GM19324 (cell line): ENCODE data around the gene ZNF341.

Source experiments
- ATAC-seq: cut with Tn5 transposase; IDR thresholded peaks from one replicate; pipeline ENCODE4 v1.9.1; 2021; ENCODE audit warnings: mild to moderate bottlenecking, moderate library complexity; ENCODE audit not compliant: unreplicated experiment, low FRiP score

The ZNF341 gene

GRCh38 chr20:33701629-33702450, 30.0 kb upstream of the ZNF341 start:
- no peak for ATAC-seq

DNA sequence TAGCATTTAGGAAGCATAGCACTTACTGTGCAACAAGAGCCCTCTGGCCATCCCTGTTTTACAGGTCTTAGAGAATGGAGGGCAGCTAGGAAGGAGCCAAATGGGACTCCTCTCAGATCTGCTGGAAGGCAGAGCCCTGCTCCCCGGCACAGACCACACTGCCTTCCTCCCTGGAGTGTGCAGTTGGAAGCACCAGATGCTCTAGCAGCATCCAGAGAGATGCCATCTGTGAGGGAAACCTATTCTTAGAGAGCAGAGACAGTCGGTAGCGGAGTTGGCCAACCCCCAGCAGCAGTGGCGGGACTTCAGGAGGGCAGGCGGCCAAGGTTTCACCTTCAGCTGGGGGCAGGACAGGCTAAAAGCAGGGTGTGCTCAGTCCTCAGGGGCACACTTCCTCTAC, 28.9 kb upstream of the ZNF341 start:
- no peak for ATAC-seq

- ATAC-seq, result no peak
Observed at GRCh38 chr20:33703498-33704137, 28.2 kb upstream of the ZNF341 start.

- no peak for ATAC-seq
Observed at GRCh38 chr20:33704197-33704924, 27.4 kb upstream of the ZNF341 start.

GRCh38 chr20:33707668-33708067, 24.1 kb upstream of the ZNF341 start:
- no peak for ATAC-seq

DNA sequence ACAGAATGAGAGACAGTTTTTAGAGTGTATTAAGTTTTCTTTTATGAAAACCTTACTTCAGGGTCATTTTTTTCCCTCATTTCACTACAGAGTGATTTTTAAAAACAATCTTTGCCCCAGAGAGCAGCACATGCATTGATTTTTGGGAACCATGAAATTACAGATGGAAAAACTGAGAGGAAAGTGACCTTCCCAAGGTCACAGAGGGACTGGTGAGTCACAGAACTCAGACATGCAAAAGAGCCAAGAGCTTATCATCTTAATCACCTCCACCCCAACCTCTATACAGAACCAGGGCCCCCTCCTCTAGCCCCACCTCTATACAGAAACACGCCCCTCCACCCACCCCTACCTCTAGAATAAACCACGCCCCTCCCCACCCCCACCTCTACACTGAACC, 22.4 kb upstream of the ZNF341 start:
- ATAC-seq, result no peak

DNA sequence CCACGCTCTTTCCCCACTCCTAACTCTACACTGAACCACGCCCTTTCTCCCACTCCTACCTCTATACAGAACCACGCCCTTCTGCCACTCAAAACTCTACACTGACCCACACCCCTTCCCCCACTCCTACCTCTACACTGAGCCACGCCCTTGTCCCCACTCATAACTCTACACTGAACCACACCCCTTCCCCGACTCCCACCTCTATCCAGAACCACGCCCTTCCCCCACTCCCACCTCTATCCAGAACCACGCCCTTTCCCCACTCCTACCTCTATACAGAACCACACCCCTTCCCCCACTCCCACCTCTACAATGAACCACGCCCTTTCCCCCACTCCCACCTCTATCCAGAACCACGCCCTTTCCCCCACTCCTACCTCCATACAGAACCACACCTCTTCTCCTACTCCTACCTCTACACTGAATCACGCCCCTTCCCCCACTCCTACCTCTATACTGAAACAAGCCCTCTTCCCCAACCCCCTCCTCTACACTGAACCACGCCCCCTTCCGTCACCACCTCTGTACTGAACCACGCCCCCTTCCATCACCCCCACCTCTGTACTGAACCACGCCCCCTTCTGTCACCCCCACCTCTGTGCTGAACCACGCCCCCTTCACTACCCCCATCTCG, 21.8 kb upstream of the ZNF341 start:
- ATAC-seq, result no peak

DNA sequence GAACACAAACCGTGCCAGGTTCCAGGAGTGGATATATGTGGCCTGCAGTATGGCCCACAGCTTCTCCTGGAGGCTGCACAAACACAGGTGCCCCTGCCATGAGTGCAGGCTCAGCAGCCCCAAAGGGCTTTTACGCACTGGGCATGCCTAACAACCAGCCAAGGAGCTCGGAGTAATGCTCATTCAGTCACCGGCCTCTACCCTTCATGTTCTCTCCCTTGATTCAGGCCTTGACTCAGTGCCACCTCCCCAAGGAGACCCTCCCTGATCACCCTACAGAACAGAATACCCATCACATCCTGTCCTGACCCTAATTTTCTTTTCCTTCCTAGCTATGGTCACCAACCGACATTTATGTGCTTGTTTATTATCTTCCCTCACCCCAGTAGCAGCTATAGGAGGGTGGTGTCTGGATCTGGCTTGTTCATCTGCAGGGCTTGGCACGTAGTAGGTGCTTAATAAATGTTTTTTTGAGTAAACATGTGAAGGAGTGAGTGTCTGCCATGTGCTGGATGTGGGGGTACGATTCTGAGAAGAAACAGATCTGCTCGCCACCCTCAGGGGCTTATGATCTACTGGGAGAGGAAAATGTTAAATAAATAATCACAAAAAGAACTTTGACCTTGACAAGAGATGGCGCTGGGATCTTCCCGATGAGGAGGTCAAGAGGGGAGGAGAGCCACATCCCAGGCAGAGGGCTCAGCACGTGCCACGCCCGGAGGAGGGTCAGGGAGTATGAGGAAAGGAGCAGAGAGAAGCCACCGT, 20.9 kb upstream of the ZNF341 start:
- ATAC-seq, result no peak

DNA sequence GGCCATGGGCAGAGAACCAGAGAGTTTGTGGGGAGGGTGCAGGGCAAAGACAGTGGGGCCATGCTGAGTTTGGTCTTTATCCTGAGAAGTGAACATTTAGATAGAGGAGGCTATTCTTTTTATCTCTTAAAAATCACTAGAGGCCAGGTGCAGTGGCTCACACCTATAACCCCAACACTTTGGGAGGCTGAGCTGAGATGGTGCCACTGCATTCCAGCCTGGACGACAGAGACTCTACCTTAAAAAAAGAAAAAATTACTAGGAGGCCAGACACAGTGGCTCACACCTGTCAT, 20.4 kb upstream of the ZNF341 start:
- ATAC-seq, result no peak

- no peak for ATAC-seq
Observed at GRCh38 chr20:33713865-33714367, 17.9 kb upstream of the ZNF341 start.

DNA sequence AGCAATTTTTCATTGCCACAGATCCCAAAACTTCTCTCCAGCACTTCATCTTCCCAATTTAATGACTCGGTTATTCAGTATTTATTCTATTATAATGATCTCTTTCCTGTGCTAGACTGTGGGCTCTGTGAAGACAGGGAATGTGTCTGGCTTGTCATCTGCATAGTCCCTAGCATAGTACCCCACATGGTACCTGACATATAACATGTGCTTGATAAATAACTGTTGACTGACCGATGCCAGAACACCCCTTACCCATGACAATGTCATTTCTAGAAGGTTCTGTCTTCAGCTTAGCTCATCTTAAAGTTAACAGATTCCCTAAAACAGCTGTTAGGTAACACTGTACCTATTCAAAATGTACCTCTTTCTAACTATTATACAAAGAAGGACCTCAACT, 15.3 kb upstream of the ZNF341 start:
- no peak for ATAC-seq

GRCh38 chr20:33719277-33719988, 12.4 kb upstream of the ZNF341 start:
- ATAC-seq, result no peak

DNA sequence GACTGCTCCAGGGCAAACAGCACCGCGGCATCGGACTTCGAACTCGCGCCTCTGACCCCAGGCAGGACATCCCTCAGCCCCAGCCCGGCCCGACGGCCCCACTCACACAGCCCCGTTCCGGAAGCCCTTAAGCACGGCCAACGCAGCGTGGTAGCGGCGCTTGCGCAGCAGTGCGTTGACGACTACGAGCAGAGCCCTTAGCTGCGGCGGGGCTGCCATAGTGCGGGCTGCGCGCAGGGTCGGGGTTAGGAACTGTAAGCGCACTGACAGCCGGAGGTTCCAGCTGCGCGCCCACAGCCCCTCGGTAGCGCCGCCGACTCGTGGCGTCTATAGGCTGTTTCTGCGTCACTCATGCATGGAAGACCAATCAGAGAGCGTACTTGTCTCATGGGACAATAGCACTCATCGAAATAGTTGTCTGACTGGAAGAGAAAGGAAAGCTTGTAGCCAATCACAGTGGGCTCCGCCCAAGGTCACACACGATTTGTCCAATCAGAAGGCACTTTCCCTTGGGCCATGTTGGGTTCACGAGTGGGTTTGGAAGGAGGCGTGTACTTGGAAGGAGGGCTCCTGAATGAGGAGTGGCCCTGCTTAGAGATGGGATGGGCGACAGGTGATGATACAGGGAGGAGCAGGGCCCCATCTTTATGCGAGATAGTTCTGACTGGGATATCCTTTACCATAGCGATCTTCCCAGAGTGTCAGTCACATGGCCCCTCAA, 11.6 kb upstream of the ZNF341 start, which contains the start of gene PXMP4:
PXMP4 (minus strand) TSS at position 322 of the 721 bp plus-strand sequence; CDS start at position 219, 103 bp downstream.
- ATAC-seq, result peak; percentile 97

- no peak for ATAC-seq
Observed at GRCh38 chr20:33721391-33722140, 10.2 kb upstream of the ZNF341 start.

- no peak for ATAC-seq
Observed at GRCh38 chr20:33724439-33725094, 7.2 kb upstream of the ZNF341 start.

DNA sequence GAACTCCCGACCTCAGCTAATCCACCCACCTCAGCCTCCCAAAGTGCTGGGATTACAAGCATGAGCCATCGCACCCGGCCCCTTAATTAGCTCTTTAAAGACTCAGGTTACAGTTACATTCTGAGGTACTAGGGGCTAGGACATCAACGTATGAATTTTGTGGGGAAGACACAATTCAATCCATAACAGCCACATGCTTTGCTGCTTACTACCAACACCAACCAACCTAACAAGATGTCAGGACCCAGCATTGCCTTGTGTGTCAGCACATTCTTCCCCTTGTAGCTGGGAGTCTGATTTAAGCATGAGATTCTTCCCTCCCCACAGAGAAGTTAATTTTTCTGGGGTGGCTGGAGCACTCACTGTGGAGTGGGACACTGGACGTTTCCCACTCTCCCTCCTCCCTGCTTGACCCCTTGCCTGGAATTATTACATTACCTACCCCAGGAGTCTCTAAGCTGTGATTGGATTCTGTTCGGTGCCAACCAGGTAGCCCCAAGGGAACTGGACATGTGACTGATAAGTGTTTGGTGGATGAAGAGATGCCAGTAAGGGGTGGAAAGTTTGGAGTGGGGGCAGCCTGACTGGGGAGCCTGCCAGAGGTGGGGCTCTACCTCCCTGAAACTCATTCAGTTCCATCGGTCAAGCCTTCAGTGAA, 6.1 kb upstream of the ZNF341 start:
- no peak for ATAC-seq

DNA sequence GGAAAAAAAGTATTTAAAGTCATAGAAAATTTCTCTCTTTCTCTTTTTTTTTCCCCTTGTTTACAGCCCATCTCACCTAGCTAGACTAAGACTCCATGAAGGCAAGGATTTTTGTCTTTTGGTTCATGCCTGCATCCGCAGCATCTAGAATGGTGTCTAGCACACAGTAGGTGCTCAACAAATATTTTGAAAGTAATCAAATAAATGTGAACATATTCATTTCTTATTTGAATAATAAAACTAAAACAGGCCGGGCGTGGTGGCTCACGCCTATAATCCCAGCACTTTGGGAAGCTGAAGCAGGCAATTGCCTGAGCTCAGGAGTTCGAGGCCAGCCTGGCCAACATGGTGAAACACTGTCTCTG, 4.7 kb upstream of the ZNF341 start:
- no peak for ATAC-seq
